Hepatic stellate cell (primary cell): ENCODE results near the gene TAS2R31.

Experiments used
- DNase-seq: peaks from one replicate; pipeline ENCODE4 v3.0.0; 2011; ENCODE audit warnings: low spot score

Gene TAS2R31

GRCh38 chr12:10998204-10998603 lies 33.0 kb downstream of the TAS2R31 start, which contains the start of gene TAS2R20:
TSS of gene TAS2R20 (minus strand) at chr12:10998304. CDS start at chr12:10997875, 429 bp downstream.
- DNase-seq, result no peak

- DNase-seq, result no peak
Observed at GRCh38 chr12:10994307-10994706, 36.9 kb downstream of the TAS2R31 start.

DNA sequence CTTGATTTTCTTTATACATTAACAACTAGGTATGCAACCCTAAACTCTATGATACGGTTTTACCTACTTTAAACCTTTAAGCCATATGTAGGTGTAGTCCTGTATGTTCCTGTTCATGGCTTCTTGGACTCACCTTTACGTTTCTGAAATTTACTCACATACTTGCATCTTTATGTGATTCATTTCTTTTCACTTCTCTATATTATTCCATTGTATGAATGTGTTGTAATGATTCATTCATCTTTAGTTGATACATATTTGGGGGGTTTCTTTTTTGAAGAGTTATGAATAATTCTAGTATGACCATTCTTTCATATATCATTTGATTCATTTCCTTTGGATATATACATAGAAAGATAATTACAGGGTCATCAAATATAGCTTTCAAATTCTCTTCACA lies 42.1 kb downstream of the TAS2R31 start:
- no peak for DNase-seq

DNA sequence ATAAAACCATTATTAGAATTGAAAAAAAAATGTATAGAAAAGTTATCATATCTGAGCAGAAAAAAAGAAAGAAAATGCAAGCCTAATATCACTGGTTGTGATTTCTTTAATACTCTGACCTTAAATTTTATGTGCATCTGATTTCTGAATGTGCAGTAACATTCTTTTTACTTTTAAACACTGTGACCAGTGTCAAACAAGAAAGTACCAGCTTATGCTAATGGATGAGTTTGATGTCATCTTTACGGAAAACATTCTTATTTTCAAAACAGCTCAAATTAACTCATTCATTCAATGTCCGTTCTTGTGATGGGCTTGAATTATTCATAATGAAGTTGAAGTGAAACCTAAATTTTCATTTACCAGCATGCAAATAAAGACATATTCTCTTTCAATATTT lies 44.4 kb downstream of the TAS2R31 start, which contains the start of gene TAS2R50:
Gene TAS2R50, minus strand, starts transcription at position 101 of the 400 bp plus-strand sequence. Its CDS starts 52 bp downstream, at position 49.
- DNase-seq, result no peak

GRCh38 chr12:10982244-10982643 lies 49.0 kb downstream of the TAS2R31 start:
- DNase-seq, result no peak
